HepG2 (cell line): ENCODE results near the gene TMOD2.

ENCODE experiments used
- CEBPB ChIP-seq: IDR thresholded peaks from 2 replicates; pipeline ENCODE4 v1.6.1; 2011; ENCODE audit warnings: low read depth, low read length, improper control_type of control experiment, borderline replicate concordance
- EHMT2 ChIP-seq: fragments of 200-600 bp; sonication (generic); IDR thresholded peaks from 2 replicates; pipeline ENCODE4 v1.7.0; 2017; ENCODE audit warnings: antibody characterized with exemption, low read depth, low read length, borderline replicate concordance
- UBTF ChIP-seq: sonication (generic); formaldehyde crosslinking; IDR thresholded peaks from 2 replicates; pipeline ENCODE4 v1.4.0; 2020; ENCODE audit warnings: mild to moderate bottlenecking, missing genetic modification reagents
- YY1 ChIP-seq: IDR thresholded peaks from 2 replicates; pipeline ENCODE4 v1.6.1; 2011; ENCODE audit warnings: low read length, low read depth, moderate library complexity, mild to moderate bottlenecking; ENCODE audit not compliant: insufficient read depth, insufficient replicate concordance
- ZBTB42 ChIP-seq: sonication (generic); formaldehyde crosslinking; IDR thresholded peaks from 2 replicates; pipeline ENCODE4 v1.5.0; 2020; ENCODE audit warnings: mild to moderate bottlenecking, missing genetic modification reagents
- ZNF766 ChIP-seq: sonication (generic); formaldehyde crosslinking; IDR thresholded peaks from 2 replicates; pipeline ENCODE4 v1.5.0; 2020; ENCODE audit warnings: missing genetic modification reagents, borderline replicate concordance

GRCh38 chr15:51732646-51733045 is 18.8 kb upstream of the TMOD2 start:
- TF ChIP-seq UBTF (CRISPR knock-in tag) (no peak), ZNF766 (CRISPR knock-in tag) (no peak), ZBTB42 (CRISPR knock-in tag) (no peak), YY1 (no peak), EHMT2 (no peak), CEBPB (no peak)
